AG20443 (cell line): ENCODE measurements around the gene PARP14.
A peak's percentile ranks its signal among the peaks of the same experiment; 100 is the strongest.
"Not testable (repeated sequence)": the region's sequence is repeated elsewhere in the genome, so short reads cannot be mapped to it uniquely, and the experiment has no call there.

Source experiments
- DNase-seq: peaks from one replicate; pipeline ENCODE4 v3.0.0; 2012; ENCODE audit warnings: low spot score, mixed read lengths

PARP14 gene

GRCh38 chr3:122719273-122719921 is 38.8 kb downstream of the PARP14 start:
- no peak for DNase-seq

- no peak for DNase-seq
Measured at GRCh38 chr3:122725106-122725505, 44.5 kb downstream of the PARP14 start.

GRCh38 chr3:122727294-122727693 is 46.7 kb downstream of the PARP14 start:
- no peak for DNase-seq

GRCh38 chr3:122727766-122728165 is 47.1 kb downstream of the PARP14 start:
- DNase-seq, result peak; percentile 24

- no peak for DNase-seq
Measured at GRCh38 chr3:122728186-122728585, 47.5 kb downstream of the PARP14 start.

- DNase-seq, result no peak
Measured at GRCh38 chr3:122728756-122729514, 48.3 kb downstream of the PARP14 start.

- DNase-seq, result no peak
Measured at GRCh38 chr3:122730240-122730639, 49.6 kb downstream of the PARP14 start.

GRCh38 chr3:122732682-122733525 is 52.3 kb downstream of the PARP14 start:
- DNase-seq, result not testable (repeated sequence)

- DNase-seq, result no peak
Measured at GRCh38 chr3:122739172-122739571, 58.5 kb downstream of the PARP14 start.

- no peak for DNase-seq
Measured at GRCh38 chr3:122742234-122742633, 61.6 kb downstream of the PARP14 start.

GRCh38 chr3:122743581-122744120 is 63.0 kb downstream of the PARP14 start:
- no peak for DNase-seq

GRCh38 chr3:122745369-122746021 is 64.9 kb downstream of the PARP14 start:
- DNase-seq, result no peak

GRCh38 chr3:122747295-122747694 is 66.7 kb downstream of the PARP14 start:
- DNase-seq, result not testable (repeated sequence)

GRCh38 chr3:122748347-122748746 is 67.7 kb downstream of the PARP14 start:
- DNase-seq, result no peak

GRCh38 chr3:122754929-122755328 is 74.3 kb downstream of the PARP14 start:
- DNase-seq, result peak; percentile 55

GRCh38 chr3:122755491-122755890 is 74.9 kb downstream of the PARP14 start:
- no peak for DNase-seq

- peak; percentile 28 for DNase-seq
Measured at GRCh38 chr3:122758877-122759560, 78.4 kb downstream of the PARP14 start.

GRCh38 chr3:122760453-122761271 is 80.0 kb downstream of the PARP14 start:
- no peak for DNase-seq

- DNase-seq, result no peak
Measured at GRCh38 chr3:122766430-122766829, 85.8 kb downstream of the PARP14 start.
